Measurements from ENCODE around the gene KPNB1. TPM values are rescaled to one million over a fixed set of nuclear protein-coding genes. Genes with fewer than 3 reads are reported as not detected.

Gene KPNB1
- total and polyA plus RNA-seq, 7 donors: 78.0 to 323 (median 192) TPM

GRCh38 chr17:47708864-47709541 is 59.3 kb downstream of the KPNB1 start:
- peaks cover 0 to 5% (median 0%) of the 10 kb centered on the region in 3 donors for H3K27me3 ChIP-seq (ENCODE audit: insufficient read depth in 3 of 3, low read length in 2 of 3)
- DNase-seq (peak in 1 of 2 donors; percentile 47), ATAC-seq (peak; percentile 44 to 66 (median 52))
- no peaks in the 10 kb centered on the region for H3K9me3 ChIP-seq
- H3K4me1 ChIP-seq: peaks cover 19% of the 10 kb centered on the region
- peaks cover 0 to 28% of the 10 kb centered on the region in 2 donors for H3K36me3 ChIP-seq (ENCODE audit: insufficient read depth in 1 of 2, low read depth in 1 of 2)
- no peak overlapping the region for H3K27ac ChIP-seq
- intact Hi-C loops (cut with DNase I): no loop called here
- TF ChIP-seq, protein P1, sequence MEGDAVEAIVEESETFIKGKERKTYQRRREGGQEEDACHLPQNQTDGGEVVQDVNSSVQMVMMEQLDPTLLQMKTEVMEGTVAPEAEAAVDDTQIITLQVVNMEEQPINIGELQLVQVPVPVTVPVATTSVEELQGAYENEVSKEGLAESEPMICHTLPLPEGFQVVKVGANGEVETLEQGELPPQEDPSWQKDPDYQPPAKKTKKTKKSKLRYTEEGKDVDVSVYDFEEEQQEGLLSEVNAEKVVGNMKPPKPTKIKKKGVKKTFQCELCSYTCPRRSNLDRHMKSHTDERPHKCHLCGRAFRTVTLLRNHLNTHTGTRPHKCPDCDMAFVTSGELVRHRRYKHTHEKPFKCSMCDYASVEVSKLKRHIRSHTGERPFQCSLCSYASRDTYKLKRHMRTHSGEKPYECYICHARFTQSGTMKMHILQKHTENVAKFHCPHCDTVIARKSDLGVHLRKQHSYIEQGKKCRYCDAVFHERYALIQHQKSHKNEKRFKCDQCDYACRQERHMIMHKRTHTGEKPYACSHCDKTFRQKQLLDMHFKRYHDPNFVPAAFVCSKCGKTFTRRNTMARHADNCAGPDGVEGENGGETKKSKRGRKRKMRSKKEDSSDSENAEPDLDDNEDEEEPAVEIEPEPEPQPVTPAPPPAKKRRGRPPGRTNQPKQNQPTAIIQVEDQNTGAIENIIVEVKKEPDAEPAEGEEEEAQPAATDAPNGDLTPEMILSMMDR (IDR thresholded peaks at IDR 0.05): no peak
- 67 to 72% (median 71%) methylated on average over 55 to 89 of the region's 89 CpGs for WGBS, 3 donors
- peak overlapping the region; percentile 43 for H3K4me3 ChIP-seq

DNA sequence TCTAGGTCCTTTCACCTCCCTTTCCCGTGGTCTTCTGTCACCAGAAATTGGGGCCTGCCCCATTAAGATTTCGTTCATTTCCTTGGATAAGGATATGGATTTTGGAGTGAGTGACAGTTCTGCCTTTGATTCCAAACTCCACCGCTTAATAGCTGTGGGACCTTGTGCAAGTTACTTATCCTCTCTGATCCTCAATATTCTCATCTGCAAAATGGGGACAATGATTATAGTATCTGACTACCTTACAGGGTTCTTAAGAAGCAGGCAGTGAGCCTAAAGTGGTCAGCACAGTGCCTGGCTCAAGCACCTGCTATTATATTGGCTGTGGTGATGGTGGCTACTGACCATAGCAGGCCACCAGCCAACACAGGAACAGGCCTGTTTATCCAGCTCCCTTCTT is 59.9 kb downstream of the KPNB1 start:
- Histone ChIP-seq H3K9me3 (no peaks in the 10 kb centered on the region), H3K36me3 (ENCODE audit: insufficient read depth in 1 of 2, low read depth in 1 of 2) (peaks cover 0 to 28% of the 10 kb centered on the region in 2 donors), H3K4me3 (no peak overlapping the region), H3K27me3 (ENCODE audit: insufficient read depth in 3 of 3, low read length in 2 of 3) (peaks cover 0 to 5% (median 0%) of the 10 kb centered on the region in 3 donors), H3K4me1 (peaks cover 19% of the 10 kb centered on the region), H3K27ac (no peak overlapping the region)
- intact Hi-C loops (cut with DNase I): no loop called here
- TF ChIP-seq, protein P1 (IDR thresholded peaks at IDR 0.05): no peak
- ATAC-seq (no peak), DNase-seq (no peak)
- 90 to 93% (median 92%) methylated on average over 3 of the region's 3 CpGs for WGBS, 3 donors

GRCh38 chr17:47711366-47712099 is 61.8 kb downstream of the KPNB1 start:
- Histone ChIP-seq H3K9me3 (no peaks in the 10 kb centered on the region), H3K27me3 (ENCODE audit: insufficient read depth in 3 of 3, low read length in 2 of 3) (peaks cover 0 to 5% (median 0%) of the 10 kb centered on the region in 3 donors), H3K4me1 (peaks cover 11% of the 10 kb centered on the region), H3K36me3 (ENCODE audit: insufficient read depth in 1 of 2, low read depth in 1 of 2) (peaks cover 0 to 28% of the 10 kb centered on the region in 2 donors), H3K27ac (no peak overlapping the region), H3K4me3 (no peak overlapping the region)
- DNase-seq (no peak), ATAC-seq (no peak)
- intact Hi-C loops (cut with DNase I): no loop called here
- WGBS, 3 donors: 90 to 96% (median 95%) methylated on average over 14 to 15 of the region's 15 CpGs
- TF ChIP-seq, protein P1 (IDR thresholded peaks at IDR 0.05): no peak

GRCh38 chr17:47712330-47713023 is 62.8 kb downstream of the KPNB1 start:
- Histone ChIP-seq H3K9me3 (no peaks in the 10 kb centered on the region), H3K27ac (no peak overlapping the region), H3K27me3 (ENCODE audit: insufficient read depth in 3 of 3, low read length in 2 of 3) (peaks cover 0 to 5% (median 2%) of the 10 kb centered on the region in 3 donors), H3K4me3 (no peak overlapping the region), H3K36me3 (ENCODE audit: insufficient read depth in 1 of 2, low read depth in 1 of 2) (peaks cover 0 to 28% of the 10 kb centered on the region in 2 donors), H3K4me1 (peaks cover 4% of the 10 kb centered on the region)
- no peak for DNase-seq
- intact Hi-C loops (cut with DNase I): no loop called here
- ATAC-seq: no peak
- WGBS, 3 donors: 36 to 46% (median 39%) methylated on average over 5 of the region's 5 CpGs
- TF ChIP-seq, protein P1 (IDR thresholded peaks at IDR 0.05): no peak
